ENCODE results near the gene CPNE2.

Gene CPNE2

DNA sequence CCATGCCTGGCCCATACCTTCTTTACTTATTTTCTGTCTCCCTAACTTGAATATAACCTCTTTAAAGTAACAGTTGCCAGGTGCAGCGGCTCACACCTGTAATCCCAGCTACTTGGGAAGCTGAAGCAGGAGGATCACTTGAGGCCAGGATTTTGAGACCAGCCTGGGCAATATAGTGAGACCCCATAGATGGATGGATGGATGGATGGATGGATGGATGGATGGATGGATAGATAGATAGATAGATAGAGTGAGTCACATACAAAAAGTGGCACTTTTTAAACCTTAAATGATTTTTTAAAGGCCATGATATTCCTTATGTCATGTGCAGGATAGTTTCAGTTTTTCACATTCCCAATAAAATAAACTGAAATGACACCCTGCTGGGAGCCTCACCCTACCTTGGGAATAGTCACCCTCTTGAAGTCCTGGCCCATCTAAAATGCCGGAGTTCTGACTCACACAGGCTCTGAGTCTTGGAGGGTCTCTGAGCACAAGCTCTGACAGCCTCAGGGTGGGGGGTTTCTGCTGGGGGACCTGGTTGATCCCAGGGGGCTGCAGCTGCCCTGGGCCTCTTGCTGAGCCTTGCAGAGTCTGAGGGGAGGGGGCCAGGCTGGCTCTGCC lies 26.2 kb downstream of the CPNE2 start:
- no peak overlapping the region for H3K27ac ChIP-seq
- TF ChIP-seq CTCF (conservative IDR thresholded peaks at IDR 0.05): no peak

GRCh38 chr16:57123216-57123973 lies 31.0 kb downstream of the CPNE2 start:
- no peak overlapping the region for H3K27ac ChIP-seq
- TF ChIP-seq CTCF (conservative IDR thresholded peaks at IDR 0.05): no peak

- H3K27ac ChIP-seq: no peak overlapping the region
- TF ChIP-seq CTCF (conservative IDR thresholded peaks at IDR 0.05): no peak
Measured at GRCh38 chr16:57123974-57124674, 31.7 kb downstream of the CPNE2 start.

DNA sequence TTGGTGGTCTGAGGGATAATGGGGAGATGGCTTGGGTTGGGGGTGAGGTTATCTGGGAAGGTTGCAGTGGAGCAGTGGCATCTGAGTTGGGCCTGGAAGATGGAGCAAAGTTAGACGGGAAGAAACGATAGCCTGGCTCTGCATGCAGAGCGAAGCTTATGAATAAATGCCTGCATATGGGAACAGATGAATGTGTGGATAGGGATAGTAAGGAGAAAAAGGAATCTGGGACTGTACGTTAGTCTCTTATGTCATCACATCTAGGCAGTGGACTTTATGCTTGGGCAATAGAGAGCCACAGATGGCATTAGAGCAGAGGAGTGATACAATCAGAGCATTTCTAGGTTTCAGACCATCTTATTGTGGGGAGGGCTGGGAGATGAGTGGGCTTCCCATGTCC lies 33.0 kb downstream of the CPNE2 start:
- TF ChIP-seq CTCF (conservative IDR thresholded peaks at IDR 0.05): no peak
- no peak overlapping the region for H3K27ac ChIP-seq

- no peak for TF ChIP-seq CTCF (conservative IDR thresholded peaks at IDR 0.05)
- no peak overlapping the region for H3K27ac ChIP-seq
Measured at GRCh38 chr16:57125969-57126368, 33.6 kb downstream of the CPNE2 start.

- TF ChIP-seq CTCF (conservative IDR thresholded peaks at IDR 0.05): no peak
- H3K27ac ChIP-seq: no peak overlapping the region
Measured at GRCh38 chr16:57126411-57126810, 34.0 kb downstream of the CPNE2 start.

GRCh38 chr16:57127037-57127763 lies 34.8 kb downstream of the CPNE2 start:
- TF ChIP-seq CTCF (conservative IDR thresholded peaks at IDR 0.05): no peak
- no peak overlapping the region for H3K27ac ChIP-seq

Data from VCaP (cell line).